HG03095 (cell line): ENCODE data around the gene PDGFA.

Source experiments
- ATAC-seq: cut with Tn5 transposase; IDR thresholded peaks from one replicate; pipeline ENCODE4 v1.9.1; 2021; ENCODE audit warnings: moderate library complexity; ENCODE audit not compliant: unreplicated experiment

The PDGFA gene

DNA sequence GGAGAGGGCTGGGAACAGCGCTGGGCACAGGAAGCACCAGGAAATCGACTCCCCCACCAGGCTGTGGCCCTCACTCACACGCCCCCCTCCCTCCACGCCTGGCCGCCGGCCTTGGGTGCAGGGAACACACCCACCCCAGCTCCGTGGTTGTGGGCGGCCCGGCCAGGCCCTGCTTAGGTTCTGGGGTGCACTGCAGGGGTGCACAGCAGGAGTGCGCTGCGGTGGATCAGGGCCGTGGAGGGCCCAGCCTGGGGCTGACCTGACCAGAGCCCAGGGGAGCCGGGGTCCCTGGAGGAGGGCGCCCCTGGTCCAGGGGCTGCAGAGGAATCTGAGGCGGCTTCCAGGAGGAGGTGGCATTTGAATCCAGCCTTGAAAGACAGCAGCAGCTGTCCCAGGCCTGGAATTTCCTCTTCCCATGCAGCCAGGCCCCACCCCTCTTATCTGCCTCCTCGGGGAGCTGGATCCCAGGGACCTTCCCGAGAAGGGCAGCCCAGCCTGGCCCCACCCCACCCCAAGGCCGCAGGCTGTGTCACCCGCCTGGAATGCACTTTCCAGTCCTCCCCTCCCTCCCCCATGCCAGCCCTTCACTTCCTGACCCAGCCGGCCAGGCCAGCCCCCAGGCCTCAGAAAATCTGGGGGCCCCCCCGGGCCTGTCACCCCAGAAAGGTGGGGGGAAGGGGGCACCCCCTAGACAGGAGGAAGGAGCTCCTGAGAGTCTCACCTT lies 18.4 kb upstream of the PDGFA start:
- no peak for ATAC-seq

DNA sequence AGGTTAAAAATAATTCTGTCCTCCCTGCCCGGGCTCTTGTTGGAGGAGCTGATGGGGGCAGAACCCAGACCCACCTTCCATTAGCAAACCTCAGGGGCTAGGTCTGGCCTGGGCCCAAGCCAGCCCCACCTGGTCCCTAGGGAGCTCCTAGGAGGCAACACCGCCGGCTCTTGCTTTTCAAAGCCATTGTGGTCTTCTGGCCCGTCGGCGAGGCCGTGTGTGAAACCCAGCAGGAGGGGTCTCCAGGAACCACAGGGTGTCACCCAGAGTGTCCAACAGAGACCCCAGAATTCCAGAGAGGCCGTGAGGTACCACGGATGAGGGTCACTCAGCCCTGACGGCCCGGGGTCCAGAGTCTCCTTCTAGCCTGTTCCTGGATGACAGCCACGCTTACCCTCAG lies 16.6 kb upstream of the PDGFA start:
- ATAC-seq, result no peak

DNA sequence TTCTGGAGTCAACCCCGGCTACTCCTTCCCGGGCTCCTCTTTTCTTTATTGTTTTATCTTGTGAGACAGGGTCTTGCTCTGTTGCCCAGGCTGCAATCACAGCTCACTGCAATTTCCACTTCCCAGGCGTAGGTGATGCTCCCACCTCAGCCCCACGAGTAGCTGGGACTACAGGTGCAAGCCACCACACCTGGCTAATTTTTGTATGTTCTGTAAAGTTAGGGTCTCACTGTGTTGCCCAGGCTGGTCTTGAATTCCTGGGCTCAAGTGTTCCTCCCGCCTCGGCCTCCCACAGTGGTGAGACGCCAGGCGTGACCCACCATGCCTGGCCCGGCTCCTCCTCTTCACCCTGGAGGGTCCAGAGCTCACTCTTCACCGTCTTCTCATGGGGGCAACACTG lies 15.3 kb upstream of the PDGFA start:
- no peak for ATAC-seq

DNA sequence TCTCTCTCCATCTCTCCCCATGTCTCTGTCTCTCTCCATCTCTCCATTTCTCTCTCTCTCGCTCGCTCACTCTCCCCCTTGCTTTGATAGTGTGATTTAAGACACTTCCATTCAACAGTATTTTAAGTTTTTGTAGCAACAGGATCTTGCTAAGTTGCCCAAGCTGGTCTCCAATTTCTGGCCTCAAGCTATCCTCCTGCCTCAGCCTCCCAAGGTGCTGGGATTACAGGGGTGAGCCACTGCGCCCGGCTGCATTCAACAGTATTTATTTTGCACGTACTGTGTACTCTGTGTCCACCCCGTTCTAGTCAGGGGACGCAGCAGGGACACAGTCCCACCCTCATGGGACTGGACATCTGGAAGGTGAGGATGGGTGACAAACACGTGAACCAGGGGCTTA lies 14.4 kb upstream of the PDGFA start:
- no peak for ATAC-seq

DNA sequence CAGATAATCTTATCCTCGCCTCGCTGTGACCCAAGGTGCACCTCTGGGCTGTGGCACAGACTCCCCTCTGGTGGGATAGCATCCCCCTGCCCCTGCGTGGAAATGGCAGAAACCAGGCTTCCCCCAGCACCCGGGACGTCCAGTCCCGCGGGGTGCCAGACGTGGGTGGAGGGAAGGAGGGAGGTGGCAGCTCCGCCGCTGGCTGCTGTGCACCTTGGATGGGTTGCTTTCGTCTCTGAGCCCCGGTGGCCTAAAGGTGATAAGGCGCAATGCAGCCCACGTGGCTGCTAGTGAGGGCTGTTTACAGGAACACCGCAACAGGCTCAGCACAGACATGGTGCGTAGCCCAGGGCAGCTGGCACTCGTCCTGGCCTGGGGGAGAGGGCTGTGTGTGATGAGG lies 13.6 kb upstream of the PDGFA start:
- ATAC-seq, result no peak

DNA sequence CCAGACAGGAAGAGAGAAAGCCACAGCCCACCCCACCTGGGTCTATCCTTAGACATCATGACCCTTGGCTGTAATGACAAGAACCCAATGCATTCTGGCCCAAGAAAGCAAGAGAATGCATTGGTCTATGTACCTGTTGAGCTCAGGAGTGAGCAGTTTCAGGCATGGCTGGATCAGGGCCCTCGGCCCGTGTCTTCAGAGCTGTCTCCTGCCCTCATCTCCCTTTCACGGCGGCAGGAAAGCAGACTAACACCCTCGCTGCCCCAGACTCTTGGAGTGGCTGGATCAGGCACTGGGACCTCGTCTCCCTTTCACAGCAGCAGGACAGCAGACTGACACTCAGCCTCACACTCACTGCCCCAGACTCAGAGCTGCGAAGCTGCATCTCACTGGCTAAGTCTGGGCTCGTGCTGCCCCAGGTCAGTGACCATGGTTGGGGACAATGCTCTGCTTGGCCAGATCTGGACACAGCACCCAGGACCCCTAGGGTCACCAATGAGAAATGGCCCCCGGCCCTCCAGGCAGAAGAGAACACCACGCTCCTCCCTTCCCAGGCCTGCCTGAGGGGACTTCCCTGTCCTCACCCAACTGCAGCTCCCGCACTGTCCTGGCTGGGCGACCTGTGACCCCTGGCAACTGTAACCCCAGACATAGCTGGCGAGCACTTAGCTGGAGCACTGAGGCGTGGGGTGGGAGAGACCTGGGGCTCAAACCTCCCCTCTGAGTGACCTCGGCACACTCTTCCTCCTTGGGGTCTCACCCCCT lies 12.9 kb upstream of the PDGFA start:
- no peak for ATAC-seq

DNA sequence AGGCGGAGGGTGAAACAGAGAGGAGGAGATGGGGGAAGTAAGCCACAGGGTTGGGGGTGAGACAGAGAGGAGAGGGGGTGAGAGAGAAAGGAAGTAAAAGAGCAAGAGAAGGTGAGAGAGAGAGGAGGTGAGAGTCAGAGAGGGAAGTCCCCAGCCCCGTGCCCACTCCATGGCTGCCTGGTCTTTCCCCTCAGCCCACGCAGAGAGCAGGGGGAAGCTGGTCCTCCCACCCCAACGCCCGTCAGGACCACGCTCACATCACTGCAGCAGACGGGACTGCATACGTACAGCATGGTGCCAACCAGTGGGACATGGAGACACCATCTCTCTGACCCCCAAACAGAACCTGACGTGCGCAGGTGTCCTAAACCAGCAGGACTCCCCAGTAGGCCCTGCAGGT lies 12.1 kb upstream of the PDGFA start:
- ATAC-seq, result no peak

DNA sequence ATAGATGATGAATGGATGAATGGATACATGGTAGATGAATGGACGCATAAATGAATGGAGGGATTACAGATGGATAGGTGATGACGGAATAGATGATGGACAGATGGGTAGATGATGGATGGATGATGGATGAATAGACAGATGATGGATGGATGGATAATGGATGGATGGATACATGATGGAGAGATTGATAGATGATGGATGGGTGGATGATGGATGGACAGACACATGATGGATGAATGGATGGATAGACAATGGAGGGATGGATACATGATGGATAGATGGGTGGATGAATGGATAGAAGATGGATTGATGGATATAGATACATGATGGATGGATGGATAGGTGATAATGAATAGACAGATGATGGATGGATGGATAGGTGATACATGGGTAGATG lies 8.8 kb upstream of the PDGFA start:
- ATAC-seq, result no peak

DNA sequence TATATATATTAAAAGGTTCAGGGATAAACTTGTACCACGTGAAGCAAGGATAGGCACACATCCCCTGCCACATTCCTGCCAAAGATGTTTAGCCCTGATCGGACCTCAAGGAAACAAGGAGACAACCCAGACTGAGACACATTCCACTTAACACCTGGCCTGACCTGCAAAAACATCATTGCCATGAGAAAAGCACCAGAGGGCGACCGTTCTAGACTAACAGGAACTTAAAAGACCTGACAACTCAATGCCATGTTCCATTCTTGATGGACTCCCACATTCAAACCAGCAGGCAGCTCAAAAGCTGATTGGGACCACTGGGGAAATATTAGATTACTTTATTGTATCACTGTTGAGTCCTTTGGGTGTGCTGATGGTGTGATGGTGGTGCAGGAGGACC lies 8.1 kb upstream of the PDGFA start:
- no peak for ATAC-seq

DNA sequence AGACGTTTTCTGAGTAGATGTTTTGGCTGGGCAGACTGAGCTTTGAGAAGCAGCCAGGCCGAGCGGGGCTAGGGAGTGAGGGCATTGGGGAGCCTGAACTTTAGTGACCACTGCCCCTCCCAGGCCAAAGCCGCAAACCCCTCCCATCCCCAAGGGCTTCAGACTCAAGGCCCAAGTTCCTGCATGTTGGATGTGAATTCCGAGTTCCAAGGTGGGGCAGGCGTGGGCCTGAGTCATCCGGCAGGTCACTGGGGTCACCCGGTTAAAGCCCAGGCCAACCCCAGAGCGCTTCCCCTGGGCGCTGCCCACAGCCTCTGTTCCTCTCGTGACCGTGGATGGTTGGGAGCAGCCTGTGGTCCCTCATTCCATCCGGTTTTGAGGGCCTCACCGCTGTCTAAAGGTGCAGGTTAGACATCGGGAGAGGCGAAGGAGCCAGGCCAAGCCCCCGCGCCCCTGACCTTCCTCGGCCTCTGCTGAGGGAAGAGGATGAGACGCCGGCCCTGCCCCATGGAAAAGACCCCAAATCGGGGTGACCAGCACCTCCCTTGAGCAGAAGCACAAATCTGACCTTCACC lies 6.9 kb upstream of the PDGFA start:
- no peak for ATAC-seq

DNA sequence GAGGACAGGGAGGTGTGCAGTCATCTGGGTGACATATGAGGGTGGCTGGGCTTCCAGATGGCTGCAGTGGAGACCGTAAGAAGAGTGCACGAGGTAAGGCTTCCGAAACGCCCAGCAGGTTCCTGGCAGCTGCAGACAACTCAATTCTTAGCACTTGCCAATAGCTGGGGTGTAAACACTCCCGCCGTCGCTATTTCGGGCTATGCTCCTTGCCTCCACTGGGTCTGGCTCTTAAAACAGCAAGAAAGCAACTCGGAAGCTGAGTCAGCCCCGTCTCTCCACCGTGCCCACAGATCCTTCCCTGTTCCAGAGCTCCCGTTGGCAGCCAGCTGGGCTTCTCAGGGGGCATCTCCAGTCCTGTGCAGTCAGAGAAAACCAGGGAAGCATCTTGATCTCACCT lies 6.1 kb upstream of the PDGFA start:
- no peak for ATAC-seq

DNA sequence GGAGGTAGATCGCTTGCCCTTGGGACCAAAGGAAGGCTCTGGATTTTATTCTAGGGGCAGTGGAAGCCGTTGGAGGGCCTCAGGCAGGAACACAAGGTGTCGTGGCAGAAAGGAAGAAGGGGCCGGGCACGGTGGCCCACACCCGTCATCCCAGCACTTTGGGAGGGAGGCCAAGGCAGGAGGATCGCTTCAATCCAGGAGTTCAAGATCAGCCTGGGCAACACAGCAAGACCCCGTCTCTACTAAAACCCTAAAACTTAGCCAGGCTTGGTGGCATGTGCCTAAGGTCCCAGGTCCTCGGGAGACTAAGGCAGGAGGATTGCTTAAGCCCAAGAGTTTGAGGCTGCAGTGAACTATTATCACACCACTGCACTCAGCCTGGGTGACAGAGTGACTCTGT lies 5.2 kb upstream of the PDGFA start:
- ATAC-seq, result no peak

DNA sequence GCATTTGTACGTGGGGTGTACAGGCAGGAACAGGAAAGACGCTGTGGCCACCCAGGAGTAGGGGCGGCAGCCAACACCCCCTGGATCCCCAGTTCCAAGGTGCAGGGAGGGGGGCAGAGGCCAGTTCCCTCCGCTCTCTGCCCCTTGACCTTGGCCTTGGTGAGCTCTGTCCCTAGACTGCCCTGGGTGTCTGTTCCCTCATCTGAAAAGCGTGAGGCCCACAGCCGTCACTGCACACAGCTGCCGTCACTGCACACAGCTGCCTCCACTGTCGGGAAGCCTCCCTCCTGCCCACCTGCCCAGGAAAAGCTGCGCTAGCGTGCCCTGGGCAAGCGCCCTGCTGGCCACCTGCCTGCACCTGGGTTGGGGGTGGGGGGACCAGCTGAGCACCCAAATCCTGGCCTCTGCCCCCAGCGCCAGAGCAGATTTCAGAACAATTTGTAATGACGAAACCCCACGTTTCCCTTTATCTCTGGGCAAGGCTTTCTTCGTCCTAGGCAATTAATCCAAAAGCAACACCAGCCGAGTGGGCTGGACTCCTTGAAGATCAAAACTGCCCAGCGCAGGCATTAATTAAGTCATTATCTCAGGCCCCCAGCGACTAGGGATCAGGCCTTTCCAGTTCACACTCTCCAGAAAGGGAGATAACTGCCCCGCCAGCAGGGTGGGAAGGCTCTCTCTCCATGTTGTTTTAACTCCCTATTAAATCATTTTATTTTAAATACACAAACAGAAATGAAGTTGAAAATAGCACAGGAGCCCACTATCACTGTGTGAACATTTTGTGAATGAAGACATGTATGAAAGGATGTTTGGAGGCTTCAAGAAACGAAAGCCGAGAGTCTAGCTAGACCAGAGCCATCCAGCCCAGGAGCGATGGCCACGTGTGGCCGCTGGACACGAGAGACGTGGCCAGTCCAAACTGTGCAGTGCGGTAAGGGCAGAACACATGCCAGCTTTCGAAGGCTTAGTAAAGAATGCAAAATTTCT lies 4.0 kb upstream of the PDGFA start:
- ATAC-seq, result no peak

DNA sequence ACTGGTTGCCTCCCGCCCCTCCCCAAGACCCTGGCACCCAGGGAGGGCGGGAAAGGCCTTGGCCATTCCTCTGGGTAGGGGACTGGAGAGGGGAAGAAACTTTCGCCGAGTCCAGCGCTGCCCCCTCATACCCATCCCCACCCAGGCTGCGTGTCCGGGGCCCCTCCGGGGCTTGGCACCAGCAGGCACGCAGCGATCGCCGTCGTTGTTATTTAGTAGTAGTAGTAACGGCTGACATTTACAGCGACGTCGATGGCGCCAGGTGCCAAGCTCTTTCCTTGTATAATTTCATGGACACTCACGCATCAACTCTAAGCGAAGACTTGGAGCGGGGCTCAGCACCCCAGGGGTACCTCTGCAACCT lies 3.3 kb upstream of the PDGFA start:
- ATAC-seq, result no peak

DNA sequence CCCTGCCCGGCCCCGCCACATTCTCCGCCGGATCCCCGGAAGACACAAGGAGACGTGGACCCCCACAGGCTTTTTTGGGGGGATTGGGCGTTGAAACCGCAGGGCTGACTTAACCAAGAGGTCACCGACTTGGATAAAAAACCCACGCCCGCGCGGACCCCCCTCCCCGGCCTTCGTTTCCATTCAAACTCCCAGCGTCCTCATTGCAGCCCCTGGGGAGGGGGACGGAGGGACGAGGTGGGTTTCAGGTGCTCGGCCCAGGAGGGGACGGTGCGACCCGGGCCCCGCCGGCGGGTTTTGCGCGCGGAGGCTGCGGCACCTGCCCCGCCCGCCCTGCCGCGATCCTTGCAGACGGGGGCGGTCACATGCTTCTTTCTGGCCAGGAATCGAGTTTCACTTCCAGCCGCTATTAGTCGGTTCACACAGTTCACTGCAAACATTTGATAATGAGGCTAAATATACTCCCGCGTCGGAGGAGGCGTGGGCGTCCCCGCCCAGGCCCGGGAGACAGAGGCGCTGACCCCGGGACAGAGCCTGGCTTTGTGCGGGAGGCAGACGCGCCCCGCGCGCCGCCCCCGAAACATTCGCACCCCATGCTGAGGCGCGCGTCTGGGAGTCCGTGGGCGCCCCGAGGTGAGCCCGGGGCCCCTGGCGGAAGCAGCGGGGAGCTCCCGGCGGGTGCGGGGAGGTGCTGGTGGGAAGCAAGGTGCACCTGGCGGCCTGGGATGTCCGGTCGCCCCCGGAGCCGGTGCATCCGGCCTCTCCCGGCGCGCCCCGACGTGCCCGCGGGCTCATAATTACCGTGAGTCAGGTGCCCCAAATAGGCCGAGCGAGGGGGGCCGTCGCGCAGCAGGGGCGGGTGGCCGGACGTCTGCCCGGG lies 2.7 kb upstream of the PDGFA start:
- no peak for ATAC-seq

DNA sequence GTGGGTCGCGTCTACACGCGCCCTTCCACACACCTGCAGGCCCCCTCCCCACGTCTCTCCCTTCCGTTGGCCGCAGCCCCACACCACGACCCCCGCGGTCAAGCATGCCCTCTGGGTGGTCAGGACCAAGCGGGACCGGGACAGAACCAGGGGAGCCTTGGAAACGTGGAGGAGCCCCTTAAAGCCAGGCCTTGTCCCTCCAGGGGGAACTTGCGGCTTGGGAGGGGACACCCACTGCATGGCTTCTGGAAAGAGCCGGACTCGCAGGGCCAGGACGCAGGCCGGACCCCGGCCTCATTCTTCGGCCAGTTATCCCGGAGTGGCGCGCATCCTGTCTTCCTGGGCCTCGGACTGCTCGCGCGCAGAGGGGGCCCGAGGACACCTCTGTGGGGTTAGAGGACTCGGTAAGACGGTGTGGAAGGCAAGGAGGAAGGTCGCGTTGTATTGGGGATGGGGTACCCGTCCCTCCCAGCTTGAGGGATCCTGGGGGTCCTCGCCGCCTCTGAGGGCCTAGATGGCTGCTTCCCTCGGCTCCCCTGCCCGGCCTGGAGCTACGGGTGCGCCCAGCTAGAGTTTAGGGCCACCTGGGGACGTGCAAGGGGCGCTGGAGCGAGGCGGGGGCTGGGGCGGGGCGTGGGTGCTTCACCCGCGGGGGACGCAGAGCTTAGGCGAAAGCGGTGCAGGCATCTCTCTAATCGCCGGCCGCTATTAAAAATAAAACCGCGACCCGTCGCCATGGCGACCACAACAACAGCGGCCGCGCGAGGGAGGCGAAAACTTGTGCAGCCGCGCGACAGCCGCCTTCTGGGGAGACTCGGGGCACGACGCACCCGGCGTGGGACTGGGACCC lies 1.8 kb upstream of the PDGFA start:
- no peak for ATAC-seq

DNA sequence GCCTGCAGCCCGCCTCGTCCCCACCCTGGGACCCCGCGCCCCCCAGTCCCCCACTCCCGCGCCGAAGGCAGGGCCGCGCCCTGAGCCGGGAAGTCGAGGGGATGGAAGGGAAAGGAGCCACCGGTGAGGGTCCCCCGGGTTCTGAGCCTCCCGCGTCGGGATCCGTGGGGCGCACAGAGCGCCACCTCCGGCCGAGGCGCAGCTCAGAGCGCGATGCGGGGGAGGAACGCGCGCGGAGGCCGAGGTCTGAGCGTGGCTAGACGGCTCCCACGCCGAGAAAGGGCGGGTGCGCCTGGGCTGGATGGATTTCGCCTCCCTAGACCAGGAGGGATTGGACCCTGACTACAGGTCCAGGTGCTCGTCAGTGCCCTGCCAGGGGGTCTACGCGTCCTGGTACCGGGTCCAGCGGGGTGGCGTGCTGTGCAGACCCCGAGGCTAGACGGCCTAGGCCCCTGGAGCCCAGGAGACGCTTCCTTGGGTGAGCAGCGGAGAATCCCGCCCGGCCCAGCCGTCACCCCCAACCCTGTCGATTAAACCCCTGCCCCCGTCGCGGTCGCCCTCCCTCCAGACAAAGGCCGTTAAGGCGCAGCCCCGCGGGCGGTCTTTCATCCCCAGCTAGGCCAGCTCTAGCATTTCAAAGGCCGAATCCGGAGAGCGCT lies 986 bp upstream of the PDGFA start:
- no peak for ATAC-seq

DNA sequence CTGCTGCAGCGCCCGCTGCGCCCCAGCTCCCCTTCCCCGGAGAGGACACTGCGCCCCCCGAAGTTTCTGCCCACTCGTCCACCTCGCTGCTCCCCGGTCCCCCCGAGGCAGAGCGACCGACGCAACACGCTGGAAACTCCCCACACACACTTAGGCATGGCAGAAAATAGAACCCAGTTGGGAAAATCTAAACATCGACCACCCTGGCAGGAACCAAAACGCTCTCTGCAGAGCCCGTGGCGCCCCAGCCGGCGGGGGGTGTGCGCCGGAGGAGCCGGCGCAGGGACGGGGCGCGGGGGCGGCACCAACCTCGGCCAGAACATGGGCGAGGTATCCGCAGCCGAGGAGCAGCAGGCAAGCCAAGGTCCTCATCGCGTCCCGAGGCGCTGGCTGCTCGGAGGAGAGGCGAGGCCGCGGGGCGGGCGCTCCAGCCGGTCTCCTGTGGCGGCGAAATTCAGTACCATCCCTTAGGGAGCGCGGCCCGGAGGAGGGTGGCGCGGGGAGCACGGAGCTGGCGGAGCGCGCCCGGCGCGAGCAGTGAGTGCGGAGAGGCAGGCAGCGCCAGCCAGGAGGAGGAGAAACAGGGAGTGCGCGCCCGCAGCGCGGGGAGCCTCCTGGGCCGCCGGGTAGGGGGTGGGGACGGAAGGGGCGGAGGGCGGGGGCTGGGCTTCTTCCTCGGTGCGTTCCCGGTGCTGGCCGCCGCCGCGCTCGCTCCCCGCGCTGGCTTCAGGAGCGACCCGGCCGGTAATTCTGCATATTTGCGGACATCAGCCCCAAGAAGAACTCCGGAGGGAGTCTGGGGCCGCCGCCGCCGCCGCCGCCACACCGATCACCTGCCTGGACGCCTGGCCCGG lies 789 bp downstream of the PDGFA start:
- ATAC-seq, result no peak
